Activated effector memory CD4-positive, alpha-beta T cell treated with Interleukin-2 at 50 U/mL for 16 hours (primary cell): ENCODE results near the gene RUSF1.
"Not testable (repeated sequence)": the region's sequence is repeated elsewhere in the genome, so short reads cannot be mapped to it uniquely, and the experiment has no call there.

ENCODE experiments used
- DNase-seq: peaks from one replicate; pipeline ENCODE4 v3.0.0-alpha.2; 2020

Gene RUSF1

GRCh38 chr16:31485571-31485970 lies 22.6 kb downstream of the RUSF1 start:
- no peak for DNase-seq

GRCh38 chr16:31484491-31485171 lies 23.6 kb downstream of the RUSF1 start:
- DNase-seq = no peak

GRCh38 chr16:31484048-31484447 lies 24.1 kb downstream of the RUSF1 start:
- not testable (repeated sequence) for DNase-seq

- no peak for DNase-seq
Measured at GRCh38 chr16:31483081-31483480, 25.1 kb downstream of the RUSF1 start, which contains the start of gene SLC5A2. SLC5A2 (plus strand) TSS chr16:31483123; CDS start chr16:31483137, 14 bp downstream.

GRCh38 chr16:31480851-31481536 lies 27.2 kb downstream of the RUSF1 start:
- no peak for DNase-seq

- DNase-seq = no peak
Measured at GRCh38 chr16:31479751-31480150, 28.4 kb downstream of the RUSF1 start.

GRCh38 chr16:31478956-31479355 lies 29.2 kb downstream of the RUSF1 start:
- DNase-seq = no peak

- DNase-seq = peak; percentile 19
Measured at GRCh38 chr16:31477220-31478216, 30.7 kb downstream of the RUSF1 start.

GRCh38 chr16:31476303-31477219 lies 31.6 kb downstream of the RUSF1 start:
- DNase-seq = peak; percentile 82

- DNase-seq = no peak
Measured at GRCh38 chr16:31475946-31476302, 32.3 kb downstream of the RUSF1 start.

- DNase-seq = no peak
Measured at GRCh38 chr16:31474773-31475738, 33.1 kb downstream of the RUSF1 start.

- no peak for DNase-seq
Measured at GRCh38 chr16:31474173-31474714, 33.9 kb downstream of the RUSF1 start.

- DNase-seq = no peak
Measured at GRCh38 chr16:31473264-31473984, 34.8 kb downstream of the RUSF1 start.

- no peak for DNase-seq
Measured at GRCh38 chr16:31472709-31473203, 35.4 kb downstream of the RUSF1 start.

- no peak for DNase-seq
Measured at GRCh38 chr16:31471875-31472708, 36.1 kb downstream of the RUSF1 start, which contains the start of gene TGFB1I1. TGFB1I1 (plus strand) TSS chr16:31472152; CDS start chr16:31472189, 37 bp downstream.

- DNase-seq = no peak
Measured at GRCh38 chr16:31471241-31471874, 36.8 kb downstream of the RUSF1 start.

- DNase-seq = no peak
Measured at GRCh38 chr16:31470615-31471014, 37.6 kb downstream of the RUSF1 start.

- DNase-seq = no peak
Measured at GRCh38 chr16:31467858-31468257, 40.3 kb downstream of the RUSF1 start.
